ENCODE data around the gene KCNAB2. TPM values are rescaled to one million over a fixed set of nuclear protein-coding genes. Genes with fewer than 3 reads are reported as not detected.
"Not testable (repeated sequence)": the region's sequence is repeated elsewhere in the genome, so short reads cannot be mapped to it uniquely, and the experiment has no call there.

The KCNAB2 gene
- polyA plus RNA-seq, 10 donors: 3.7 to 9.0 (median 5.7) TPM

DNA sequence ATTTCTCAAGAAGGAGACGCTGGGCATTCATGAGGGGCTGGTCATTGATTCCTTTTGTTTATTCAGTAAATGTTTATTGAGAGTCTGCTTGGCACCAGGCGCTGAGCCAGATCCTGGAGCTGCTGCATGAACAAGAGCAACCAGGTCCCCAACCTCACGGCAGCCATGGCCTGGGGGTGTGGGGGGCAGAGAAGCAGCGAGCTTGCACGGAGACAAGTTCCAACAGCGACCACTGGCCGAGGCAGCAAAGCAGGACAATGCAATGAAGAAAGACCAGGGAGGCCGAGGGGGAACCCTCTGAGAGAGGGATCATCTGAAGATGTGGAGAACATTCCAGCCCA, 7.5 kb downstream of the KCNAB2 start:
- no peak for DNase-seq

DNA sequence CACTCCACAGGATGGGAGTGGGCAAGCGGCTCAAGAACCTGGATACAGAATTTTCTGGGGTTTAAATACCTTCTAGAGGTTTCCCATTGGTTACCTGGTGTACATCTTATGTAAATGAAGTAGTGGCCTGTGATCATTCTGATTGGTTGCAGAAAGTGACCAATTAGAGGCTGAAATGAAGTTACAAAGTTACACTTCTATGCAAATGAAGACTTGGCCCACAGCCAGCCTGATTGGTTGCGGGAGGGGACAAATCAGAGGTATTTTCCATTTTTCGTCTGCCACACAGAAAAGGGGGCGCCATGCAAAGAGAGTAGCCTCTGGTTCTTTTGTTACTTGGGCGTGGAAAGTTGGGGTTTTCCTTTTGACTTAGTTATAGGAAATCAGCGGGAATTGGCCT, 8.9 kb downstream of the KCNAB2 start:
- no peak for DNase-seq

DNA sequence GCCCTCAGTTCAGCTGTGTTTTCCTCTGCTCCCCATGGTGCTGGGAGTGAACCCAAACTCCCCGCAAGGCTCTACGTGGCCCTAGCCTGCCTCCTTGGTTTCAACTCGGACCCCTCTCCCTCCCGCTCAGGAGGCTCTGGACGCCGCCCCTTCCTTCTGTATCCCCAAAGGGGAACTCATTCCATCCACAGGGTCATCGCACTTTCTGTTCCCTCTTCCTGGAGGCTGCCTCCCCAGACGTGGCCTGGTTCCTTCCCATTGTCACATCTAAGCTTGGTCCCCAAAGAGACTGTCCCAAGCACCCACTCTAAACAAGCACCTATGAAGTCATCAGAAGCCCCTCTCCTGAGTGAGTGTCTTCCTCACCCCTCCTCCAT, 10.9 kb downstream of the KCNAB2 start:
- DNase-seq: no peak

DNA sequence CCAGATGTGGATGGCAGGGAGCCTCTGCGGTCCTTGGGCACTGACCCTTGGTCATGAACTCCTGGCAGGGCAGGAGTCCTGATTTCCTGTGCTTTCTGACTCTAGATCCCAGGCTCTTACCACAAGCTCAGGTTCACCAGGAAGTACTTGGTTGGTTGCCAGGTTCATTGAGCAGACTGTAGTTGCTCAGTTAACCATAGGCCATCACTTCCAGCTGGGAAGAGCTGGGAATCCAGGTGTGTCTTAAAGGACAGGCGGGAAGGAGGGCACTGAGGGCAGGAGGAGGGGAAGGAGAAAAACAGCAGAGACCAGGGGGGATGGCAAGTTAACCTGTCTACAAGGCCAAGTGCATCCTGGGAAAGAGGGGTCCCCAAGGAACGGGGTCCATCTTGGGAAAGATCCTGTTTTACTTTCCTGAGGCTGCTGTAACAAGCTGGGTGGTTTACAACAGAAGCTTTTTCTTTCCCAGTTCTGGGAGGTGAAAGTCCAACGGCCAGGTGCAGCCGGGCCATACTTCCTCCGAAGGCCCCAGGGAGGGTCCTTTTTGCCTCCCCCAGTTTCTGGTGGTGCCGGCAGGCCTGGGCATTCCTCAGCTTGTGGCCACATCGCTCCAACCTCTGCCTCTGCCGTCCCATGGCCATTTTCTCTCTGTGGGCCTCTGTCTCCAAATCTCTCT, 11.6 kb downstream of the KCNAB2 start:
- DNase-seq: no peak

DNA sequence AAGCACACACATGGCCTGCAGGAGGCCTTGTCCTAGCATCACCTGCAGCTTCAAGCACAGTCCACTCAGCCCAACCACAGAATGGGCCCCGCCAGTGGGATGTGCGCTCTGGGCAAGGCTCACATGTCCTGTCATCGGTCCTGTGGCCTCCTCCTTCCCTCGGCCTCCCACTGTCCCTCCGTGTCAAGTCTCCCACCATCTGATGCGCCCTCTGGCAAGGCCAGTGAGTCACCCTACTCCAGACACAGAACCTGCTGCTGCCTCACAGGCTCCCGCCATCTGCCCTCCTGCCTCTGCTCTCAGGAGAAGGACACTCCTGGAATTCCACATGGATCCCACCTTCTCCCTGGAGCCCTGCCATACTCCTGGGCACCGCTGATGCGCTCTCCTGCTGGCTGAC, 14.2 kb downstream of the KCNAB2 start:
- DNase-seq: no peak

DNA sequence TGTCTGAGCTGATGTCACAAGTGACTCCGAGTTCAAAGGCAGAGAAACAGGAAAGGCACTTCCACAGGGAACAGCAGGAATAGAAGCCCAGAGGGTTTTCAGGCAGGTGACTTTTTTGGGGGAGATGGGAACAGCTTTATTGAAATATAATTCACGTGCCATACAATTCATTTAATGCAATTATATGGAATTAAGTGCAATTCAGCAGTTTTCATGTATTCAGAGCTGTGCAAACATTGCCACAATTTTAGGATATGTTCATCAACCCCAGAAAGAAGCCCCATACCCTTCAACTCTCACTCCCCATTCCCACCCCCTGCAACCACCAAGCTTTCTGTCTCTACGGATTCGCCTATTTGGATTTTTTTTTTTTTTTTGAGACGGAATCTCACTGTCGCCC, 17.0 kb downstream of the KCNAB2 start:
- no peak for DNase-seq

DNA sequence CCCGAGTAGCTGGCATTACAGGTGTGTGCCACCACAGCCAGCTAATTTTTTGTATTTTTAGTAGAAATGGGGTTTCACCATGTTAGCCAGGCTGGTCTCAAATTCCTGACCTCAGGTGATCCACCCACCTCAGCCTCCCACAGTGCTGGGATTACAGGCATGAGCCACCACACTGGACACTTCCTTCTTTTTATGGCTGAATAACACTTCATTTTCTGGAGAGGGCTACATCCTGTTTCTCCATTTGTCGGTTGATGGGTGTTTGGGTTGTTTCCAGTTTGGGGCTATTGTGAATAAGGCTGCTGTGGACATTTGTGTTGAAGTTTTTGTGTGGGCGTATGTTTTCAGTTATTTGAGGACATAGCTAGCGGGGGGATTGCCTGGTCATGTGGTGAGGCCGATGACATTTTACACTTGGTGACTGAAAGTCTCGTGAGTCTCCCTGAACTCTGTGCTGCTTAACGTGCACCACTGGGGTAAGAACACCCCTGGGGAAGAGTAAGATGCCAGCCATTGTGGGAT, 17.9 kb downstream of the KCNAB2 start:
- DNase-seq: not testable (repeated sequence)

DNA sequence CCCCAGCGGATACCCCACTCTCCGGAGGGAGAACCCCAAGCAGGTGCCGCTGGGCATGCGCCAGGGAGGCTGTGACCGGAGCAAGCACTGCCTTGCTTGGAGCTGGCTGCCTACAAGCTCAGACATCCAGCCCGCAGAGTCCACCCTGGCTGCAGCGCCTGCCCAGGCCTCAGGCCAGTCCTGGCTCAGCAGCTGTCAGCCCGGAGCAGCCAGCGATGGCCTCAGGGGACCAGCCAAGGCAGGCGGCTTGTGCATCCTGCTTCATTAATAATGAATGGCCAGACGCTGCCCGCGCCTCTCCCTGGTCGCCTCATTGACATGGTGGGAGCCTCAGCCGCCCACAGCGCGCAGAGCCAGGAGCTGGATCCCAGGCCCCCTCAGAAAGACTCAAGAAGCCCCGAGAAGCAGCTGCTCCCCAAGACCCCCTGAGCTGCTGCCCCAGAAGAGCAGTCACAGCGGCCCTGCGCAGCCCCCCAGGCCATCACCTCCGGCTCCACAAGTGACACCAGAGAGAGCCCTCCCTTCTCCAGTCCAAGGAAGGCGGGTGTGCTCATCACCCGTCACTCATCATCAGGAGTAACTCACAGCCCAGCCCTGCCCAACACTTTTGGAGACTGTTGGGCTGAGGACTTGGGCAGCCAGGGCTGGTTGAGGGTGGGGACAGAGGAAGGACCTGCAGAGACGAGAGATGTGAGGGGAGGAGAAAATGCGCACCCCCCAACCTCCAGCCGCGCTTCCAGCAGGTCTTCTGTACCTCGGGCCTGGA, 19.6 kb downstream of the KCNAB2 start:
- peak; percentile 21 to 67 (median 42) for DNase-seq

DNA sequence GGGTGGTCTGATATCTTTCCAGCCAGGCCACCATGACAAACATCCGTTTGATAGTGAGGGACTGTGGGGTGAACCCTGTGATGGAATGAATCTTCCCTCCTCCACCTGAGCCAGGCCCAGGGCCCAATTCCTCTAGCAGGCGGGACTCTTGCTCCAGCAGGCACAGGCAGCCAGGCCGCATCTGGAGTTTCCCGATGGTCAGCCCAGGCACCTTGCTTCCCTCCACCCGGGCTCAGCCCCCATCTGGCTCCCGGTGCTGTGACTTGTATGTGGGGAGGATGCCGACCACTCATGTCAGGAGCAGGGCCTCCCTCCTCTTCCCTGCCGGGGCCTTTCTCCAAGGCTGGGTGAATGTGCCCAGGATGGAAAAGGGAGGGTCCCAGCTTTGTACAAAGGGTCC, 21.0 kb downstream of the KCNAB2 start:
- no peak for DNase-seq

DNA sequence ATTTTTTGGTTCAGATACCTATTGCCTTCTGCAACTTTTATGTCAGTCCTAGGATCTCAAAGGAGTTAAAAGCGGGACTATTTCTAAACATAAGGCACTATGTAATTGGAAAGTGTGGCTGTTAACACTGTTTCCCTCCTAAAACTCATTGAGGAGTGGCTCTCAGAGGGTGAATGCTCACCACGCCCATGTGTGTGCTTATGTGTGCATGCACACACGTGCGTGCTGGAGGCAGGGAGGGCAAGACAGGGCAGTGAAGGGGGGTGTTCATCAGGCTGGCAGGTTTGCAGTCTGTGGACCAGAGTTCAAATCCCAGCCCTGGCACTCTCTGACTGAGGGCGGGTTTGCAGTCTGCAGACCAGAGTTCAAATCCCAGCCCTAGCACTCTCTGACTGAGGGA, 22.4 kb downstream of the KCNAB2 start:
- no peak for DNase-seq

DNA sequence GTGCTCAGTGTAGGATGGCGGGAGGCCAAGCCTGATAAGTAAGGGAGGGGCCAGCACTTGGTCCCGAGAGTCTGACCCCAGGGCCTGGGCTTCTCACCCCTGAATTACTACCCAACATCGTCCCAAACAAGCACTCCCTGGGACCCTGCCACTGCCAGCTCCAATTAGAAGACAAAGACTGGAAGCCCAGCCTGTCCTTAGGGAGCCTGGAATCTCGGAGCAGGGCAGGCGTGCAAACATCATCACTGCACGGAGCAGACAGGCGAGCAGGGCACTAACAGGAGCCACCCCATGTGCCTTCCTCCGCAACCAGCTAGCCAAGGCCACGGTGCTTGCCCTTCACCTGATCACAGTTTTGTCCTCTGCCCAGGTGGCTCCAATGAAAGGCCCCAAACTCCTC, 23.2 kb downstream of the KCNAB2 start:
- DNase-seq: no peak

DNA sequence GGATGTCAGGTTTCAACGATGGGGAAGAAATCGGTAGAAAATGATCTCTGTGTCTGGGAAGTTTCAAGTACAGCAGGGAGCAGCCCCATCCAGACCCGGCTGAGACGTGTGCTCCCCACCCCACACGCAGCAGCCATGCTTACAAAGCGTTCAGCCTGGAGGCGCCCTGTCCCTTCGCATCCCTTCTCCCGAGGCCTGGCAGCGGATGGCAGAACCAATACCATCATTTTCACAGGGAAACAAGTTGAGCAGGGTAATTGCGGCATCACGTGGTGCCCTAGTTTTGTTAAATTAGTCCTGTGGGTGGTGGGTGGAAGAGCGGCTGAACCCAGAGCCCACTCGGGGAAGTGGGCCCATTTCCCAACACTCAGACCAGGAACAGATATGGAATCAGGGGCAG, 23.9 kb downstream of the KCNAB2 start:
- DNase-seq: no peak

DNA sequence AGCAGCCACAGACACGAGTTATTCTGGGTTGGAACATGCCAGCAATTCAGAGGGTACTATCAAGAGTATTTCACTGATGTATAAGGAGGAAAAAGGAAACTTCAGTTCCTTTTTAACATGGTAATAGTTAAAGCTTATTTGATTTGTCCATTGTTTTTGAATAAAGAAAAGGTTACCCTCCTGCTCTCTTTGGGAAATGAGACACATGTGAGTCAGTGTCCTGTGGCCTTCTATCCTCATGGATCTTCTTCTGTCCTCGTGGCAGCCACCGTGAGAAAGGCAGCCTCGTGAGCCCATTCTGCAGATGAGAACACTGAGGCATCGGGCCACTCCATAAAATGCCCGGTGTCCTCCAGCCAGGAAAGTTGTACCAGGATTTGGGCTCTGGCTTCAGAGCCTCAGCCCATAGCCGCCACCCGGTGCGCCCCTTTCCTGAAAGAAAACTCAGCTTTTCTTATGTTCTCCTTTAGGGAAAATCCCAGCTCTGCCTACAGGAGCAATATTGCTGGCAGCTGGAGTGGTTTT, 24.8 kb downstream of the KCNAB2 start:
- no peak for DNase-seq

DNA sequence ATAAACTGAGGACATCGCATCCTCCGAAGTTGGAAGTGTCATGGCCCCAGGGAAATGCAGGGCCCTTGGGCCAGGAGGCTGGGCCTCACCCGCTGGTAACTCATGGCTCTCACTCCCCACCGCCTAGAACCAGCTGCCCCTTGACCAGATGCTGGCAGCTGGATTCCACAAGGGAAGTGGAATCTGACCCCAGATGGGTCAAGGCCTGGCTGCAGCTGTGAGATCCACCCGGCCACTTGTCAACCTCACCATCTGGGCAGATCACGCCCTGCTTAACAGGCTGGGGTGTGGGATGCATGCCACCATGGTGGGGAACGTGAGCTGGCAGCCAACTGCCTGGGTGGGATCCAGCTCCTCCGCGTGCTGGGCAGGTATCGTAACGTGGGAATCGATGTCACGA, 25.5 kb downstream of the KCNAB2 start:
- DNase-seq: peak in 2 of 3 donors; percentile 21 to 45

DNA sequence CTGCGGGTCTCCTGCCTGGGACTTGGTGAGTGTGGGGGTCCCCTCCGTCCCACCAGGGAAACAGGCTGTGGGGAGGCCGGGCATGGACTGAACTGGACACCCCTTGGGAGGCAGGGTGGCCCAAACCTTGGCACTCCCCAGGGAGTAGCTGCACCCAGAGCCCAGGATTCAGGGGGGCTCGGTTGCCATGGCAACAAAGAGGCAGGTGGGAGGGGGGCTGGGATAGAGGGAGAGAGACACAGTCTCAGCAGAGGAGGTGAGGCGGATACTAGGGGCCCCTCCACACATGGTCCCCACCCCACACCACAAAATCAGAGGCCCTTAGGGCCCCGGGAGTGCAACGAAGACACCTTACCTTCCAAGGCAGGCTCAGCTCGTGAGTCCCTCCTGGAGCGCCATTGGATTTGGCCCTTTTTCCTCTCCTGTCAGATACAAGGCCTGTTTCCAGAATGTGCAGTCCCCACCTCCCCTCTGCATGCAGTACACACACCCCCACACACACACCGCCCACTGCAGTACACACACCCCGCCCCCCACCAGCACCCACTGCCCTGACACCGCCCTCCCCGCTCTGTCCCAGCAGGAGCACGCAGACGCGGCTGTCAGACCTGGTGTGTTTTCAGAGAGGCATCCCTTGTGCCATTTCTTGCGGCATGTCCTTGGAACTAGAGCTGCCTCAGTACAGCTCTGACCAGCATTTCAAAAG, 27.2 kb downstream of the KCNAB2 start:
- DNase-seq: no peak

DNA sequence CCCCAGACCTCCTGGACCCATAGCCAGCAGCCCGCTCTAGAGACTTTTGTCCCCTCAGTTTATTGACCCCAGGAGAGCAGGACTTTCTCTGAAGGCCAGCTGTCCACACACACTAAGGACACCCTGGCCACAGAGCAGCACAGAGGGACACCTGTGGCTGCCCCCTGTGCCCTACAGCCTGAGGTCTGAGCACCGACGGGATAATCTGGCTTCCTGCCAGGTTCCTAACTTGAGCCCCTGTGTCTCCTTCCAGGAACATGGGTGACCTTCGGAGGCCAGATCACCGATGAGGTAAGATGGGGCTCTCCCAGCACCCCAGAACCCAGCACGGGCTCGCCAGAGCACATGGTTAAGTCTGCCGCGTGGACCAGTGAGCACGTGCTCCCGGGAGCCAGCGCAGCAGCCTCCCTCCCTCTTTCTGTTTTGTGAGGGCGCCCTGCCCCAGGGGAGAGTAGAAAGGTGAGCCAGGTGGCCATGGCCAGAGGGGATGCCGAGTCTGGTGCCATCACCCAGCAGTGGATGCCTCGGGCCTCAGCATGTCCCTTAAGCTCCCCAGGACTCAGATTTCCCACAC, 27.9 kb downstream of the KCNAB2 start:
- no peak for DNase-seq

DNA sequence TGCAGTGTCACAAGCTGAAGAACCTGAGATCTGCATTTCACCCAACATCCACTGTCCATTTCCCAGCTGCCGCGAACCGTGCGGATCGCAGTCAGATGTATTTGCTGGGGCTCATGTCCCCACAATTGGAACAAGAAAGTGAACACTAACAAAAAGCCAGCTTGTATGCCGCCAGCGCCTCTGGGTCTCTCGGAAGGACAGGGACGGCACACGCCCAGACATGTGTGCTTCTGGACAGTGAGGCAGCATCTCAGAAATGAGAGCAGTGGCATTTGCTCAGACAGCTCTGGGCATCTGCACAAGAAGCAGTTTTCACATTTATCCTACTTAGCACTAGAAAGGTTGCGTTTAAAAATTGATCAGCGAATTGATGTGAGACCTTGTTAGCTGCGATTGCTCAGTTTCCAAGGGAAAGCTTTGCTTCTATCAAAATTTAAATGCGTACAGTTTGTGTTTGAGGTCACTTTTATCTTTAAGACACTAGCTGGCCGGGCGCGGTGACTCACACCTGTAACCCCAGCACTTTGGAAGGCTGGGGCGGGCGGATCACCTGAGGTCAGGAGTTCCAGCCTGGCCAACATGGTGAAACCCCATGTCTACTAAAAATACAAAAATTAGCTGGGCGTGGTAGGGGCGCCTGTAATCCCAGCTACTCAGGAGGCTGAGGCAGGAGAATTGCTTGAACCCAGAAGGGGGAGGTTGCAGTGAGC, 28.7 kb downstream of the KCNAB2 start:
- DNase-seq: no peak

DNA sequence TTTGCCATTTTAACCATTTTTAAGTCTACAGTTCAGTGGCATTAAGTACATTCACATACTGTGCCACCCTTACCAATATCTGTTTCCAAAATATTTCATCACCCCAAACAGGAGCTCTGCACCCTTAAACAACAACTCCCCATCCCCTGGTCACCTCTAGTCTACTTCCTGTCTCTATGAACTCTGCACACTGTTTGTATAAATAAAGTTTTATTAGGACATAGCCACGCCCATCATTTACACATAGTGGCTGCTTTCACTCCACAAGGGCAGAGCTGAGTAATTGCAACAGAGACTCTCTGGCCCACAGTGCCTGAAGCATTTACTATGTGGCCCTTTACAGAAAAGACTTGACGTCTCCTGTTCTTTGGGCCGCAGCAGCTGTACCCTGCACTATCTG, 30.1 kb downstream of the KCNAB2 start:
- DNase-seq: no peak

DNA sequence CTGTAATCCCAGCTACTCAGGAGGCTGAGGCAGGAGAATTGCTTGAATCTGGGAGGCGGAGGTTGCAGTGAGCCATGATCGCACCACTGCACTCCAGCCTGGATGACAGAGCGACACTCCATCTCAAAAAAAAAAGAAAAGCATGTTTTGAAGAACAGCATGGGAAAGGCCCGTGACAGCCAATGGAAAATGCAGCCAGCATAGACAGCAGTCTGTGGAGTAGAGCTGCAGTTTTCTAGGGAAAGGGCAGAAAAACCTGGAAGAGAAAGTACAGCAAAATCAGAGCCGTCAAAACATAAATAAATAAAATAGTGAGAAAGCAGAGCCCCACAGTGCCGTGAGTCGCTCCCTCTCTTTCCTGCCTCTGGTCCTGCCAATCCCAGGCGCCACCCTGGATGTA, 31.4 kb downstream of the KCNAB2 start:
- DNase-seq: not testable (repeated sequence)

DNA sequence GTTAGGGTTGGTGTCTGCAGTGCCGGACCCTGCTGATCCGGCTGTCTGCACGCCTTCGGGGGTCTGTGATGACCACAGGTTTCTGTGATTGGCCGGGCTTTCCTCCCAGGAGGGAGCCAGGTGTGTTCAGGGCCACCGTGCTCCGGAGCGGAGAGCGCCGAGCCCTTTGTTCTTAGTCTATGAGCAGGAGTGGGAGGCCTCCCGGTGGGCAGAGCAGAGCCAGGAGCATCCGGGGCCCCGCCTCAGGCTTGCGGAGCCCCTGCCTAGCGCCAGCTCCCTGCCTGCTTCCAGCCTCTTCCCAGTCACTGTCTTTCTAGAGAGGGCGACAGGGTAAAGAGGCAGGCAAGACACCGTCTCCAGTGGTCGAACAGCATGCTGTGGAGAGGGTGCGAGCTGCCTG, 31.8 kb downstream of the KCNAB2 start:
- DNase-seq: no peak

DNA sequence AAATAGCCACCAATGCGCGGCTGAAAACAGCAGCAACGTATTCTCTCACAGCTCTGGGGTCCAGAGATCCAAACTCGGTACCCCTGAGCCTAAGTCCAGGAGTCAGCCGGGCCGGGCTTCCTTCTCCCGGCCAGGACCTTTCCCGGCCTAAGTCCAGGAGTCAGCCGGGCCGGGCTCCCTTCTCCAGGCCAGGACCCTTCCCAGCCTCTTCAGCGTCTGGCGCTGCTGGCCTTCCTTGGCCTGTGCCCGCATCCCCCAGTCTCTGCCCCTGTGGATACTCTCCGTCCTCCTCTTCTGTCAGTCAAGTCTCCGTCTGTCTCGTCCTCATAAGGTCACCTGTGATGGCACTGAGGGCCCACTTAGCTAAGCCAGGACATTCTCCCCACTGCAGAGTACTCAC, 32.2 kb downstream of the KCNAB2 start:
- DNase-seq: no peak

DNA sequence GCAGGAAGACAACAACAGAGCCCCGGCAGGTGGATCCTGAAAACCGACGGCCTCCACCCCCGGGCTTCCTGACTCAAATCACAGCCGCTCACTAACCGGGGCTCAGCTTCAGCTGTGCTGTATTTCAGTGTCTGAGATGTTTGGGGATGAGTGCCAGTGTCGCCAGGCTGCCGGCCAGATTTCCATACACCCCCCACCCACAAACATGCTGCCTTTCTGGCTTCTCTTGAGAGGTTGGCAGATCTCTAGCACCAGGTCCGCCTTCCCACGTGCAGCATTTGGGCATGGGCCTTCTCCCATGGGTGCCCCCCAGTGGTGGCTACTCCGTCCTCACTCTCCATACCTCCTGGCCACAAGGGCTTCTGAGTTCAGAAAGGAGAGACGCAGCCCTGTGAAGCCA, 34.8 kb downstream of the KCNAB2 start:
- DNase-seq: peak in 1 of 3 donors; percentile 47

Measured in muscle of back (tissue), 11 donors.